Endothelial cell (in vitro differentiated cells): ENCODE measurements around the gene THY1. TPM values are rescaled to one million over a fixed set of nuclear protein-coding genes. Genes with fewer than 3 reads are reported as not detected.
"Not testable (repeated sequence)": the region's sequence is repeated elsewhere in the genome, so short reads cannot be mapped to it uniquely, and the experiment has no call there.

Experiments
- DNase-seq: peaks from one replicate; pipeline ENCODE4 v3.0.0; 2021; ENCODE audit warnings: low spot score
- H3K27ac Mint-ChIP-seq: one replicate; pipeline ENCODE4 v1.8.0; 2021; ENCODE audit warnings: mixed read lengths, inconsistent platforms; ENCODE audit not compliant: unreplicated experiment
- H3K27me3 Mint-ChIP-seq: one replicate; pipeline ENCODE4 v1.8.0; 2021; ENCODE audit warnings: mild to moderate bottlenecking, moderate library complexity, mixed read lengths, inconsistent platforms; ENCODE audit not compliant: unreplicated experiment
- H3K36me3 Mint-ChIP-seq: one replicate; pipeline ENCODE4 v1.8.0; 2021; ENCODE audit warnings: mild to moderate bottlenecking, low read depth, mixed read lengths, inconsistent platforms; ENCODE audit not compliant: unreplicated experiment
- H3K4me1 Mint-ChIP-seq: one replicate; pipeline ENCODE4 v1.8.0; 2021; ENCODE audit warnings: mild to moderate bottlenecking, mixed read lengths, inconsistent platforms; ENCODE audit not compliant: unreplicated experiment
- H3K4me3 Mint-ChIP-seq: one replicate; pipeline ENCODE4 v1.8.0; 2021; ENCODE audit warnings: mild to moderate bottlenecking, mixed read lengths, inconsistent platforms; ENCODE audit not compliant: unreplicated experiment
- H3K9me3 Mint-ChIP-seq: one replicate; pipeline ENCODE4 v1.8.0; 2021; ENCODE audit warnings: mixed read lengths, inconsistent platforms; ENCODE audit not compliant: unreplicated experiment
- CTCF ChIP-seq: fragments of 200-600 bp; sonication (generic); IDR thresholded peaks from one replicate; pipeline ENCODE4 v1.5.0; 2021; ENCODE audit warnings: antibody characterized with exemption; ENCODE audit not compliant: unreplicated experiment
- total RNA-seq: library from RNA; stranded (reverse); fragmentation: NEBNext Ultra II Directional; extraction: Animal tissue kit (Norgen Biotek cat#: 25700); gene quantifications from one replicate; pipeline ENCODE4 v1.2.1, GENCODE V29; 2021; ENCODE audit not compliant: unreplicated experiment

Gene THY1
- total RNA-seq, 1 donor from 2014 or later = 526 TPM

GRCh38 chr11:119459293-119459976, 36.5 kb upstream of the THY1 start:
- DNase-seq = no peak
- Mint-ChIP-seq H3K27me3 (peaks cover 3% of the 10 kb centered on the region), H3K27ac (no peak overlapping the region), H3K36me3 (peaks cover 4% of the 10 kb centered on the region), H3K4me1 (peaks cover 8% of the 10 kb centered on the region), H3K4me3 (no peak overlapping the region), H3K9me3 (no peaks in the 10 kb centered on the region)
- no peak for TF ChIP-seq CTCF

- not testable (repeated sequence) for H3K9me3 Mint-ChIP-seq, H3K27ac Mint-ChIP-seq, H3K4me1 Mint-ChIP-seq, H3K4me3 Mint-ChIP-seq, H3K27me3 Mint-ChIP-seq, DNase-seq, H3K36me3 Mint-ChIP-seq
These were observed 32.7 kb upstream of the THY1 start for GRCh38 chr11:119455708-119456107.

DNA sequence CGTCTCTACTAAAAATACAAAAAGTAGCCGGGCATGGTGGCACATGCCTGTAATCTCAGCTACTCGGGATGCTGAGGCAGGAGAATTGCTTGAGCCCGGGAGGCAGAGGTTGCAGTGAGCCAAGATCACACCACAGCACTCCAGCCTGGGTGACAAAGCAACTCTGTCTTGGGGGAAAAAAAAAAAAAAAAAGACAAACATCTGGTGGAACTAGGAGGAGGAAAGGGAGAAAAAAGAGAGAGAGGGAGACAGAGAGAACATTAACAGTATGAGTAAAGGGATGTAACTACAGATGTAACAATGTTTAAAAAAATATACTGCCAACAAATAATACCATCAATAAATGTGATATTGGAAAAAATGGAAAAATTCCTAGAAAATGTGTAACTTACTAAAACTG, 32.3 kb upstream of the THY1 start:
- not testable (repeated sequence) for H3K27ac Mint-ChIP-seq, H3K27me3 Mint-ChIP-seq, DNase-seq, H3K4me1 Mint-ChIP-seq, H3K4me3 Mint-ChIP-seq, H3K36me3 Mint-ChIP-seq, H3K9me3 Mint-ChIP-seq

- Mint-ChIP-seq H3K27me3 (peaks cover 5% of the 10 kb centered on the region), H3K4me3 (no peak overlapping the region), H3K4me1 (peaks cover 7% of the 10 kb centered on the region), H3K9me3 (no peaks in the 10 kb centered on the region), H3K27ac (no peak overlapping the region), H3K36me3 (no peaks in the 10 kb centered on the region)
- no peak for TF ChIP-seq CTCF
- no peak for DNase-seq
These were observed 30.9 kb upstream of the THY1 start for GRCh38 chr11:119453881-119454280.

- Mint-ChIP-seq H3K9me3 (no peaks in the 10 kb centered on the region), H3K36me3 (no peaks in the 10 kb centered on the region), H3K4me3 (no peak overlapping the region), H3K4me1 (peaks cover 21% of the 10 kb centered on the region), H3K27ac (no peak overlapping the region), H3K27me3 (peaks cover 4% of the 10 kb centered on the region)
- no peak for TF ChIP-seq CTCF
- DNase-seq = no peak
These were observed 27.8 kb upstream of the THY1 start for GRCh38 chr11:119450590-119451326.

DNA sequence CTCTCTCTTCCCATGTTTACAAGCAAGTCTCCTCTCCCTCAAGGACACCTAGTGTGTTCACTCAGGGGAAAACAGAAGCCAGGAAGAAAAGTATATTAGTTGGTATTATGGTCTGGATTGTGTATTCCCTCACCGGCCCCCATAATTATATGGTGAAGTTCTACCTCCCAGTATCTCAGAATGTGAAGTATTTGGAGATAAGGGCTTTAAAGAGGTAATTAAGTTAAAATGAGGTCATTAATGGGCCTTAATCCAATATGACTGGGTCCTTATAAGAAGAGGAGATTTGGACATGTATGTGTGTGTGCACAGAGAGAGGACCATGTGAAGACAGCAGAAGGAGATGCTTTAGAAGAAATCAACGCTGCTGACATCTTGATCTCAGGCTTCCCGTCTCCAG, 26.5 kb upstream of the THY1 start:
- no peaks in the 10 kb centered on the region for H3K9me3 Mint-ChIP-seq
- H3K4me1 Mint-ChIP-seq = peaks cover 21% of the 10 kb centered on the region
- H3K27ac Mint-ChIP-seq = no peak overlapping the region
- H3K4me3 Mint-ChIP-seq = no peak overlapping the region
- DNase-seq = no peak
- peaks cover 4% of the 10 kb centered on the region for H3K27me3 Mint-ChIP-seq
- no peaks in the 10 kb centered on the region for H3K36me3 Mint-ChIP-seq
- no peak for TF ChIP-seq CTCF
